ENCODE data around the gene SALL4.
"Not testable (repeated sequence)": the region's sequence is repeated elsewhere in the genome, so short reads cannot be mapped to it uniquely, and the experiment has no call there.

GRCh38 chr20:51765381-51765780 lies 36.9 kb downstream of the SALL4 start:
- TF ChIP-seq CTCF, POLR2A (IDR thresholded peaks at IDR 0.05): not testable (repeated sequence)

Data from right lobe of liver (tissue), 4 donors.